IPS-20b (cell line): ENCODE measurements around the gene PRKCA.
A peak's percentile ranks its signal among the peaks of the same experiment; 100 is the strongest.

Source experiments
- H3K27ac ChIP-seq: one replicate; pipeline ENCODE4 v1.5.1; 2013; ENCODE audit warnings: low read length
- H3K27me3 ChIP-seq: 2 replicates; pipeline ENCODE4 v1.6.1; 2013; ENCODE audit warnings: mild to moderate bottlenecking, low read length, inconsistent platforms; ENCODE audit not compliant: insufficient read depth
- H3K36me3 ChIP-seq: 2 replicates; pipeline ENCODE4 v1.6.1; 2013; ENCODE audit warnings: low read depth, mild to moderate bottlenecking, inconsistent platforms, low read length, moderate library complexity; ENCODE audit not compliant: insufficient read depth
- H3K4me1 ChIP-seq: 2 replicates; pipeline ENCODE4 v1.6.1; 2013; ENCODE audit warnings: mild to moderate bottlenecking, control low read depth, inconsistent platforms, low read length, moderate library complexity; ENCODE audit not compliant: insufficient read depth
- H3K4me3 ChIP-seq: 2 replicates; pipeline ENCODE4 v1.5.1; 2013; ENCODE audit warnings: mild to moderate bottlenecking, low read length, inconsistent platforms
- H3K9ac ChIP-seq: 2 replicates; pipeline ENCODE4 v1.6.1; 2013; ENCODE audit warnings: low read depth, mild to moderate bottlenecking, inconsistent platforms, low read length, moderate library complexity
- H3K9me3 ChIP-seq: 2 replicates; pipeline ENCODE4 v1.6.1; 2013; ENCODE audit warnings: mild to moderate bottlenecking, low read depth, low read length, inconsistent platforms; ENCODE audit not compliant: insufficient read depth

PRKCA gene

GRCh38 chr17:66466106-66466820 is 163.8 kb downstream of the PRKCA start:
- H3K4me1 ChIP-seq: peaks cover 20% of the 10 kb centered on the region
- no peak overlapping the region for H3K4me3 ChIP-seq
- H3K9me3 ChIP-seq: no peaks in the 10 kb centered on the region
- no peaks in the 10 kb centered on the region for H3K27me3 ChIP-seq
- no peak overlapping the region for H3K27ac ChIP-seq
- no peaks in the 10 kb centered on the region for H3K36me3 ChIP-seq
- H3K9ac ChIP-seq: no peak overlapping the region

DNA sequence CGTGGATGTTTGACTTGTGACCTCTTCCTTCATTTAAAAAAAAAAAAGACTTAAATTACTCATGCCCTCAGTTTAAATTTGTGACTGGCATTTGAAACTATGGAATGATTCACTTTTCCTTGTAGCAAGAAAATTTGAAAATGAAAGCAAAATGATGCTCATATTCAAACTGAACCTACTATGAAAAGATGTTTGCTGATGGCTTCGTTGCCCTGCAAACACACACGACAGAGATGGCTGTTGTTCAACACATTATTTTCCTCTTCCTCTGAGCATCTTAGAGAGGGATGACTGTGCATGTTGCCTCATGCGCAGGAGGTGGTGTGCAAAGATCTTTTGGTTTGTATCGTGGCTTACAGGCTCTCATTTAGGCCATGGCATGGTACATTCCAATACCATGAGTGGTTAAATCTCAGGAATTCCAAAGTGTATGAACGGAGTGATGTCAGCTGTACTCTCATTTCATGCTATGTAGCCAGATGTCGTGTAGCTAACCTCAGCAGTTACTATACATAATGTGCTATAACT is 164.5 kb downstream of the PRKCA start:
- no peaks in the 10 kb centered on the region for H3K9me3 ChIP-seq
- H3K4me1 ChIP-seq: peaks cover 20% of the 10 kb centered on the region
- H3K4me3 ChIP-seq: no peak overlapping the region
- H3K36me3 ChIP-seq: no peaks in the 10 kb centered on the region
- no peaks in the 10 kb centered on the region for H3K27me3 ChIP-seq
- H3K27ac ChIP-seq: no peak overlapping the region
- H3K9ac ChIP-seq: no peak overlapping the region

- H3K27me3 ChIP-seq: no peaks in the 10 kb centered on the region
- peaks cover 20% of the 10 kb centered on the region for H3K4me1 ChIP-seq
- no peak overlapping the region for H3K9ac ChIP-seq
- no peaks in the 10 kb centered on the region for H3K9me3 ChIP-seq
- H3K36me3 ChIP-seq: no peaks in the 10 kb centered on the region
- no peak overlapping the region for H3K27ac ChIP-seq
- H3K4me3 ChIP-seq: no peak overlapping the region
Measured at GRCh38 chr17:66467766-66468165, 165.4 kb downstream of the PRKCA start.

DNA sequence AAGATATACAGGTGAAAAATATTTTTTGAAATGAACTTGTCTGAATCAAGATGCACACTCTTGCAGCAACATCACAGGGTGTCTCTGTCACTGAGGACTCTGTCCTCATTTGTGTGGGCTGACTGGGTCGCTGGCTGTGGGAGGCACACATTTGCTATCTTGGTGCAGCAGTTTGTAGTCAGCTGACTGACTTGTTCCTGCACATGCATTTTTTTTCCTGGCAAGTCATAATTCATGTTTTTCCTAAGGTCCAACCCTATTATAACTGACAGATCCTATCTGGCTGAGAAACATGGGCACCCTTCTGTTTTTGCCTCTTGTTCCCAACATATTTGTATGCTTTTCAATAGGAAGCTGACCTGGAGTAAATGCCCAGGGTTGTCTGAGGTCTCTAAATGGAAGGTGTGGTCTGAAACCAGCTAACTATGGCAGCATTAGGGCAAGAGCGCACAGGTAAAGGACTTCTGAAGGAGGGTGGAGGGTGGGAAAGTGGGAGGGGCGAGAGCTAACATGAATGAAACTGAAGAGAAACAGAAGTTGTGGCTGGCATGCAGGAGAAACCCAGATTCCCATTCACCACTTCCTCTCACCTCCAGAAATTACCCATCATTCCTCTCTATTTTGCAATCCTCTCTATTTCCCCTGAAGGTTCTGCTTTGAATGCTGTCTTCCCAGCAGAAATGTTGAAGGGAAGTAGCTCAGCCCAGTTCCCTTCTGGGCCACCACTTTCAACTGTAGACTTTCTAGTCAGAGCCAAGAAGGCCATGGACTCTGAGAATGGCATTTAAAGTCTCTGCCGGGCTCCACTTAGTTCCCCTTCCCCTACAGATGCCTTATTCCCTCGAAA is 166.1 kb downstream of the PRKCA start:
- Histone ChIP-seq H3K27ac (no peak overlapping the region), H3K27me3 (no peaks in the 10 kb centered on the region), H3K36me3 (no peaks in the 10 kb centered on the region), H3K4me1 (peaks cover 25% of the 10 kb centered on the region), H3K9me3 (no peaks in the 10 kb centered on the region), H3K9ac (no peak overlapping the region), H3K4me3 (no peak overlapping the region)

- no peak overlapping the region for H3K27ac ChIP-seq
- no peak overlapping the region for H3K4me3 ChIP-seq
- H3K9ac ChIP-seq: no peak overlapping the region
- H3K36me3 ChIP-seq: no peaks in the 10 kb centered on the region
- H3K27me3 ChIP-seq: no peaks in the 10 kb centered on the region
- peaks cover 28% of the 10 kb centered on the region for H3K4me1 ChIP-seq
- H3K9me3 ChIP-seq: no peaks in the 10 kb centered on the region
Measured at GRCh38 chr17:66469088-66469442, 166.7 kb downstream of the PRKCA start.

GRCh38 chr17:66469461-66469860 is 167.0 kb downstream of the PRKCA start:
- H3K36me3 ChIP-seq: no peaks in the 10 kb centered on the region
- no peak overlapping the region for H3K27ac ChIP-seq
- H3K27me3 ChIP-seq: no peaks in the 10 kb centered on the region
- no peaks in the 10 kb centered on the region for H3K9me3 ChIP-seq
- H3K4me3 ChIP-seq: no peak overlapping the region
- H3K9ac ChIP-seq: no peak overlapping the region
- peaks cover 32% of the 10 kb centered on the region for H3K4me1 ChIP-seq

DNA sequence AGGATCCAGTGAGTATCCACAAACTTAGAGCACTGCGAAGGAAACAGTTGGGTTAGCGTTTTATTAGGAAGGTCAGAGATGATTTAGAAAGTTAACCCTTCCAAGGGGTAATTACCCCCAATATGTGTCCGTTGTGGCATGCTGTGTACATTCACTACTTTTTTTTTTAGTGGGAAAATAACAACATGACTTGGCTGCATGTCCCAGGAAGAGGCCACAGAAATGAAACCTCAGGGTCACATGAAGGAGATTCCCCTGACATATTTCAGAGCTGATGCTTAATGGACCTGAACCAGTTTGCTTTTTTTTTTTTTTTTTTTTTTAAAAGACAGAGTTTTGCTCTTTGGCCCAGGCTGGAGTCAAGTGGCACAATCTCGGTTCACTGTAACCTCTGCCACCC is 167.5 kb downstream of the PRKCA start:
- Histone ChIP-seq H3K9ac (no peak overlapping the region), H3K27me3 (no peaks in the 10 kb centered on the region), H3K36me3 (no peaks in the 10 kb centered on the region), H3K27ac (no peak overlapping the region), H3K4me3 (no peak overlapping the region), H3K4me1 (peaks cover 36% of the 10 kb centered on the region), H3K9me3 (no peaks in the 10 kb centered on the region)

GRCh38 chr17:66472123-66472522 is 169.7 kb downstream of the PRKCA start:
- peaks cover 33% of the 10 kb centered on the region for H3K4me1 ChIP-seq
- H3K9me3 ChIP-seq: no peaks in the 10 kb centered on the region
- H3K27me3 ChIP-seq: no peaks in the 10 kb centered on the region
- no peak overlapping the region for H3K9ac ChIP-seq
- H3K4me3 ChIP-seq: no peak overlapping the region
- H3K27ac ChIP-seq: no peak overlapping the region
- H3K36me3 ChIP-seq: no peaks in the 10 kb centered on the region

DNA sequence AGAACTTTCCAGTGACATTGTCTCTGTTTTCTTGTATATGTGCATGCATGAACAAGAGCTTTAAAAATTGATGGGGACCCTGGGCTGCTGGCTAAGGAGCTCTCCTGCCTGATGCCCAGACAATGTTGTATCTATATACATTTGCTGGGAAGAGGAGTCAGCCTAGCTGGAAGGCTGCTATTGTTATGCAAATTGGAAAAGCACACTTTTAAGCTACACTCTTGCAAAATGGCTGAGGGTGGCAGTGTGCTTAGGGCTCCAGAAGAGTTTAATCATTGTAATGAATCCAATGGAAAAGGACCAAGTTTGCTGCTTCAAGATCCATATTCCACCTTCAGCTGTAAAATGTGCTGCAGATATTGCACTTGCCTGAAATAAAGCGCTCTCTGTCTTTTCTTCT is 171.8 kb downstream of the PRKCA start:
- Histone ChIP-seq H3K4me3 (peak overlapping the region; percentile 53; the same call in 1 of the 2 replicates), H3K9ac (peak overlapping the region; percentile 64; the same call in 1 of the 2 replicates), H3K27me3 (no peaks in the 10 kb centered on the region), H3K4me1 (peaks cover 24% of the 10 kb centered on the region; the same call in 1 of the 2 replicates), H3K27ac (peak overlapping the region; percentile 32), H3K36me3 (no peaks in the 10 kb centered on the region), H3K9me3 (no peaks in the 10 kb centered on the region)

DNA sequence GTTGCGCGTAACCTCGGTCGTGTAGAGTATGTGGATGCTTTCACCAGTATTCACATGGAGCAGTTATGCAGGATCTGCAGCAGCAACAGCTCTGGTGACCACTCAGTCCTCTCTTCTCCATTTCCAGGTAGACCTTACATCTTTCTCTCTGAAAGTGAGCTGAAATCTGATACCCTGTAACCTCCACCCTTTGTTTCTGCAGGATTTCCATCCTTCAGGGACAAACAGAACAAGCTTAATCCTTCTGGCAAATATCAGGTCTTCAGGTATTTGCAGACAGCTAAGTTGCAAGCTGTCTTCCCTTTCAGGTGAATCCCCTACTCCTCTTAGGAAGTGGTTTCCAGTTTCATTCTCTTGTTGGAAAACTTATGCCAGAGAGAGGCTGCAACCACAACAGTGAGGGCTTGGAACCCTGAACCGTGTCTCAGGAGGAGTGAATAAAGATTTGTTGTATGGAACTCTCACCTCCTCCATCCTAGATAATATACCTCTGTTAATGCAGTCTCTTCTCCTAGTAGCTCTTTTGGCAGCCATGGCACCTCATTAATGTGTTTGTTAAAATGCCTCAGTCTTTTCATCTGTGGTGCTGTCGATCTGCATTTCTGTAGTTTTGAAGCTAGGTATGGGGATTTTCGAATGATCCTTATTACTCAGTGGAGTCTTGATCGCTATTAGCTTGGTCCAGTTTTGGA is 172.5 kb downstream of the PRKCA start:
- Histone ChIP-seq H3K4me1 (peaks cover 24% of the 10 kb centered on the region; the same call in 1 of the 2 replicates), H3K9me3 (no peaks in the 10 kb centered on the region), H3K9ac (peak overlapping the region; percentile 64; the same call in 1 of the 2 replicates), H3K36me3 (no peaks in the 10 kb centered on the region), H3K4me3 (peak overlapping the region; percentile 53), H3K27ac (peak overlapping the region; percentile 32), H3K27me3 (no peaks in the 10 kb centered on the region)

DNA sequence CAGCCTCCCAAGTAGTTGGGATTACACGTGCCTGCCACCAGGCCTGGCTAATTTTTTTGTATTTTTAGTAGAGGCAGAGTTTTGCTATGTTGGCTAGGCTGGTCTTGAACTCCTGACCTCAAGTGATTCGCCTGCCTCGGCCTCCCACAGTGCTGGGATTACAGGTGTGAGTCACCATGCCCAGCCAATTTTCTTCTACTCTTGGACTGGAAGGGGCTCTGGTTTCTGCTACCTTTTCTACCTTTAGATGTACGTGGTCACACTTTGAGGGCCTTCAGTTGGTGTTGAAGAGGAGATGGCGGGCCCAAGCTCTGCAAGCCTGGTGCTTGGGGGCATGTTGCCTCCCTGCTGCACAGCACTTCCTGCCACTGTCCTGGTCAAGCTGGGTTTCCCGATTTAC is 173.6 kb downstream of the PRKCA start:
- Histone ChIP-seq H3K27ac (no peak overlapping the region), H3K36me3 (no peaks in the 10 kb centered on the region), H3K9ac (no peak overlapping the region), H3K9me3 (no peaks in the 10 kb centered on the region), H3K4me3 (no peak overlapping the region), H3K4me1 (peaks cover 24% of the 10 kb centered on the region; the same call in 1 of the 2 replicates), H3K27me3 (no peaks in the 10 kb centered on the region)
